ENCODE results near the gene BEND6.

DNA sequence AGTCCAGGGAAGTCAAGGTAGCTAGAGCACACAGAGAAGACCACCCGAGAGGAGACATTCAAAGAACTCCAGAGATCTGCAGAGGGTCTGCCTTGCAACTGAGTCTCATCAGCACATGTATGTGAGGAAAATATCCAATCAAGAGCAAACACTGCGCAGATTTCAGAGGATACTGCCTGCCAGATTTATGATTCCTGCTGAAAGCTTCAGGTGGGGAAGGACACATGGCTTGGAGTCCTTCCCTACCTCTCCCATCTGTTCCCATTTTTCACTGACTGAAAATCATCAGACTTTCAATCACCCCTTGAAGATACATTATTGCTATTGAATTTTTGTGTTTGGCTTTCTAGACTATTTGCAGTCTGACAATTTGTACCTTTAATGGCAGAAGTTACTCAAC lies 84.0 kb downstream of the BEND6 start:
- TF ChIP-seq ATF3 (IDR thresholded peaks at IDR 0.05; ENCODE audit: insufficient read depth, low read depth, low read length) = no peak
- no peak for TF ChIP-seq GTF2F1 (IDR thresholded peaks at IDR 0.05; ENCODE audit: borderline replicate concordance, low read depth, low read length)
- no peak for TF ChIP-seq CHD2 (IDR thresholded peaks at IDR 0.05; ENCODE audit: low read length)
- TF ChIP-seq USF2 (IDR thresholded peaks at IDR 0.05; ENCODE audit: low read length) = no peak
- TF ChIP-seq RFX5 (IDR thresholded peaks at IDR 0.05; ENCODE audit: borderline replicate concordance, low read depth, low read length) = no peak
- TF ChIP-seq CTCF (IDR thresholded peaks at IDR 0.05; ENCODE audit: control extremely low read depth in 1 of 3, insufficient read depth in 1 of 3, low read depth in 1 of 3, low read length in 3 of 3) = no peak
